ACC112 (cell line): Measurements from ENCODE around the gene FNBP1L.

ENCODE experiments used
- H2AFZ ChIP-seq: fragments of 200-600 bp; sonication (generic); one replicate; pipeline ENCODE4 v1.6.0; 2017; ENCODE audit warnings: antibody characterized with exemption, low read length; ENCODE audit not compliant: unreplicated experiment
- H3K27ac ChIP-seq: fragments of 200-600 bp; sonication (generic); 2 replicates; pipeline ENCODE4 v1.5.1; 2014; ENCODE audit warnings: low read depth, mild to moderate bottlenecking, antibody characterized with exemption, low read length, moderate library complexity
- H3K27me3 ChIP-seq: fragments of 200-600 bp; sonication (generic); 2 replicates; pipeline ENCODE4 v1.6.1; 2014; ENCODE audit warnings: mild to moderate bottlenecking, antibody characterized with exemption, low read length, moderate library complexity, mixed read lengths; ENCODE audit not compliant: insufficient read depth
- H3K36me3 ChIP-seq: fragments of 200-600 bp; sonication (generic); 2 replicates; pipeline ENCODE4 v1.6.1; 2016; ENCODE audit warnings: mild to moderate bottlenecking, antibody characterized with exemption, low read length, moderate library complexity, mixed read lengths; ENCODE audit not compliant: insufficient read depth
- H3K4me1 ChIP-seq: fragments of 200-600 bp; sonication (generic); one replicate; pipeline ENCODE4 v1.6.1; 2016; ENCODE audit warnings: low read length, mixed read lengths; ENCODE audit not compliant: insufficient read depth, unreplicated experiment, control insufficient read depth
- H3K4me3 ChIP-seq: fragments of 200-600 bp; sonication (generic); 2 replicates; pipeline ENCODE4 v1.5.1; 2014; ENCODE audit warnings: mild to moderate bottlenecking, low read depth, low read length
- H3K79me2 ChIP-seq: fragments of 200-600 bp; sonication (generic); one replicate; pipeline ENCODE4 v1.6.0; 2016; ENCODE audit warnings: low read length; ENCODE audit not compliant: control insufficient read depth, unreplicated experiment, insufficient read depth

FNBP1L gene

DNA sequence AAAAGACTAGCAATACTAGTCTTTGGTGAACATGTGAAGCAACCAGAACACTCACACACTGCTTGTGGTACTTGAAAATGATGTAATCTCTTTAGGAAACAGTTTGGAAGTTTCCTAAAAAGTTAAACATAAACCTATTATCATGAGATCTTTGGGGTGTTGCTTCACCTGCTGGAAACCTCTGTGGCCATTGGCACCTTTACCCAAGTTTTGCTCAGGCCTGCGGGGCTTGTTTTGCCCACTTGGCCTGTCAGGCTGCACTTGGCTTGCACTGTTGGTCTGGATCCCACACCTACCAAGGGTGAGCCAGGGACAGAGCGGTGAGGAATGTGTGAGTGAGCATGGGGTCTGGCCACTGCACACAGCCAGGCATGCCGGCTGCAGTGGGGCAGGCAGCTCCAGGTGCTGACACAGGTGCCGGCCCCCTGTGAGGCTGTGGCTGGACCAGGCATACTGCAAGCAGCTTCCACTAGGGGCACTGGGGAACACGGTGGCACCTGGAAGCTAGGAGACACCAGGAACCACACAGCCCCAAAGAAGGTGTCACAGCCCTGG is 14.4 kb upstream of the FNBP1L start:
- no peak overlapping the region for H3K4me3 ChIP-seq
- H3K36me3 ChIP-seq = no peaks in the 10 kb centered on the region
- no peaks in the 10 kb centered on the region for H3K79me2 ChIP-seq
- no peak overlapping the region for H3K27ac ChIP-seq
- no peaks in the 10 kb centered on the region for H3K4me1 ChIP-seq
- no peak overlapping the region for H2AFZ ChIP-seq
- peaks cover 4% of the 10 kb centered on the region; the same call in 1 of the 2 replicates for H3K27me3 ChIP-seq

DNA sequence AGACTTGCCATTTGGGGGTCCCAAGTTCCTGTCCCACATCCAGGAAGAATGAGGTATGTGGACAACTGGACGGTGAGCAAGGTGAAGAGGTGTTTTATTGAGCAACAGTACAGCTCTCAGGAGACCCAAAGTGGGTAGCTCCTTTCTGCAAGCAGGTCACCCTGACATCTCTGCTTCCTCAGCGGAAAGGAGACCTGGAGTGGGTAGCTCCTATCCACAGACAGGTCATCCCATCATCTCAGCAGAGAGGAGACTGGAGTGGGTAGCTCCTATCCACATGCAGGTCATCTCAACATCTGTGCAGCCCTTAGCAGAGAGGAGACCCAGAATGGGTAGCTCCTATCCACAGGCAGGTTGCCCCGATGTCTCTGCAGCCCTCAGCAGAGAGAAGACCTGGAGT is 13.8 kb upstream of the FNBP1L start:
- Histone ChIP-seq H3K27ac (no peak overlapping the region), H3K4me1 (no peaks in the 10 kb centered on the region)

DNA sequence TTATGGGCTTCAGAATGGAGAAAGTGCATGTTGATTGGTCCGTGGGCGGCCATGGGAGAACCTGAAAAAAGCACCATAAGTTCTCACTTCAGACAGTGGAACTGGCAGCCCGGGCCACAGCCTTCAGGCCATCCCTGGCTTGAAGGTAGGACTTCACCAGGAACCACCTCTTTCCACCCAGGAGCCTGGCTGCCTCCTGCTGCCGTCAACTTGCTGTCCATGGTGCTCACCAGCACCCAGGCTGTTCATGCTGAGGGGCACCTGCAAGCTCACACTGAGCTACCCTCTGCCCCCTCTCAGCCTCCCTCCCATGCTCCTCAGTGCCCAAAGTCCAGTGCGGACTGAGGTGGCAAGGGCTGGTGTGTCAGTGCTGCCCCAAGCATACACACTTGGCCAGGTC is 12.9 kb upstream of the FNBP1L start:
- Histone ChIP-seq H3K4me1 (no peaks in the 10 kb centered on the region), H3K79me2 (no peaks in the 10 kb centered on the region), H3K27me3 (peaks cover 4% of the 10 kb centered on the region; the same call in 1 of the 2 replicates), H3K4me3 (no peak overlapping the region), H3K36me3 (no peaks in the 10 kb centered on the region), H3K27ac (no peak overlapping the region), H2AFZ (no peak overlapping the region)

More for the DNA sequence above, 13.8 kb upstream of the FNBP1L start:
- H2AFZ ChIP-seq = no peak overlapping the region
- H3K27me3 ChIP-seq = peaks cover 4% of the 10 kb centered on the region; the same call in 1 of the 2 replicates
- H3K79me2 ChIP-seq = no peaks in the 10 kb centered on the region
- H3K4me3 ChIP-seq = no peak overlapping the region
- H3K36me3 ChIP-seq = no peaks in the 10 kb centered on the region

DNA sequence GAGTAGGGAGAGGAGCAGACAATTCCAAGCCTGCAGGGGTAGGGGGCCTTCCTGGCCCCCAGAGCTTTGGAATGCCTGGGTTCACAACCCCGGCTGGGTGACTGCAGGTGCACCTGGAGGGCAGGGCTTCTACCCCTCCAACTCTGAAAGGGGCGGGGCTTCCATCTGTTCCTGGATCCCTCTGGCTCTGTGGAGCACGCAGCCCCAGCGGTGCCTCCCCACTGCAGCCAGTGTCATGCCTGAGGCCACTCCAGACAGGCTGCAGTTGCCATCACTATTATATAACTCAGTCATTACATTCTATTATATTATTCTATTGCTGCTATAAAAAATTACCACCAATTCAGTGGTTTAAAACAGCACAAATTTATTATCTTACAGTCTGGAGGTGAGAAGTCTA is 12.5 kb upstream of the FNBP1L start:
- H2AFZ ChIP-seq = no peak overlapping the region
- no peaks in the 10 kb centered on the region for H3K79me2 ChIP-seq
- H3K4me1 ChIP-seq = no peaks in the 10 kb centered on the region
- no peaks in the 10 kb centered on the region for H3K36me3 ChIP-seq
- H3K27me3 ChIP-seq = peaks cover 4% of the 10 kb centered on the region; the same call in 1 of the 2 replicates
- H3K4me3 ChIP-seq = no peak overlapping the region
- no peak overlapping the region for H3K27ac ChIP-seq

DNA sequence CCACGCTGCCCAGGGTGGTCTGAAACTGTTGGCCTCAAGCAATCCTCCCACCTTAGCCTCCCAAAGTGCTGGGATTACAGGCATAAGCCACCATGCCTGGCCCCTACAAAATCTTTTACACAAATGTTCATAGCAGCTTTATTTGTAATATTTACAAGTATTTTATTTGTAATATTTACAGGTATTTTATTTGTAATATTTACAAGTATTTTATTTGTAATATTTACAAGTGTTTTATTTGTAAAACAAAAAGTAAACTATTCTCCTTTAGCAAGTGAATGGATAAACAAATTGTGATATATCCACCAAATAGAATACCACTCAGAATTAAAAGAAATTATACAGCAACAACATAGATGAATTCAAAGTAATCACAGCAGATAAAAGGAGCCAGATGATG is 11.4 kb upstream of the FNBP1L start:
- no peak overlapping the region for H2AFZ ChIP-seq
- no peaks in the 10 kb centered on the region for H3K36me3 ChIP-seq
- H3K4me3 ChIP-seq = no peak overlapping the region
- H3K4me1 ChIP-seq = no peaks in the 10 kb centered on the region
- H3K27me3 ChIP-seq = peaks cover 4% of the 10 kb centered on the region; the same call in 1 of the 2 replicates
- H3K79me2 ChIP-seq = no peaks in the 10 kb centered on the region
- no peak overlapping the region for H3K27ac ChIP-seq

DNA sequence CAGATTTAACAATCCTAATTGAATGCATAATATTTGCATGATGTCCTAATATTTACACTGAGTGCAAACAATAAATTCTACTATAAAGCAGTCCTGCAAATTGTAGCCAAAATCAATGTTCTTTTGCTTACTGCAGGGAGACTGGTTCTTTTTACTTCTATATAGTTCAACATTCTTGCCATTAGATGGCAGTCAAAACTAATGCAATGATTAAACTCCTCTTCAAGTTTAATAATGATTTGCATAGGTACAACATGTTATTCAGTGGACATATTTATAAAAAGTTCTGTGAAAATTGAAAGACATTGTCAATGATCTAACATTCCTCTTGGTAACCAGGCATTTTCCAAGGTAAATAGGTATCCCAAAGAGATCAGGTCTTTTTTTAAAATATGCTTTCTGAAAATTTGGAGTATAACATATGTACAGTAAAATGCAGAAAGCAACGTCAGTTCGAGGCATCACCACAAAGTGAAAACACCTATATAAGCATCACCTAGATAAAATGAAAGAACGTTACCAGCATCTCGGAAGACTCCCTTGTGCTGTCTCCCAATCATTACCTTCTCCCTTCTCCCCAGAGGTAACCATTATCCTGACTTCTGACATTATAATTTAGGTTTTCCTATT is 9.8 kb upstream of the FNBP1L start:
- Histone ChIP-seq H2AFZ (peak overlapping the region; percentile 86), H3K27me3 (peaks cover 4% of the 10 kb centered on the region; the same call in 1 of the 2 replicates), H3K4me3 (peak overlapping the region; percentile 53), H3K4me1 (no peaks in the 10 kb centered on the region), H3K79me2 (no peaks in the 10 kb centered on the region), H3K36me3 (no peaks in the 10 kb centered on the region), H3K27ac (no peak overlapping the region)

DNA sequence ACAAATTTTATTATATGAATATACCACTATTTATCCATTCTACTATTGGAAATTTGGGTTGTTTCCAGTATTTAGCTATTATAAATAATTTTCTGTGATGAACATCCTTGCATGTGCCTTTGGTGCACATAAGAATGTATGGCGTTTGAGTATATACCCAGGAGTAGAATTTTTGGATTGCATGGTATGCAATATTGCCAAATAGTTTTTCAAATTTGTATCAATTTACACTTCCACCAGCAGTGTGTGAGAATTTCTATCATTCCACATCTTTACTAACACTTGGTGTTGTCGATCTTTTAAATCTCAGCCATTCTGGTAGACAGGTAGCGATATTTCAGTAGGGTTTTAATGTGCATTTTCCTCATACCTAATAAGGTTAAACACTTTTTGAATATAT is 9.2 kb upstream of the FNBP1L start:
- Histone ChIP-seq H3K36me3 (no peaks in the 10 kb centered on the region), H3K4me1 (no peaks in the 10 kb centered on the region), H3K4me3 (no peak overlapping the region), H3K27ac (no peak overlapping the region), H2AFZ (no peak overlapping the region), H3K79me2 (no peaks in the 10 kb centered on the region), H3K27me3 (peaks cover 4% of the 10 kb centered on the region; the same call in 1 of the 2 replicates)

DNA sequence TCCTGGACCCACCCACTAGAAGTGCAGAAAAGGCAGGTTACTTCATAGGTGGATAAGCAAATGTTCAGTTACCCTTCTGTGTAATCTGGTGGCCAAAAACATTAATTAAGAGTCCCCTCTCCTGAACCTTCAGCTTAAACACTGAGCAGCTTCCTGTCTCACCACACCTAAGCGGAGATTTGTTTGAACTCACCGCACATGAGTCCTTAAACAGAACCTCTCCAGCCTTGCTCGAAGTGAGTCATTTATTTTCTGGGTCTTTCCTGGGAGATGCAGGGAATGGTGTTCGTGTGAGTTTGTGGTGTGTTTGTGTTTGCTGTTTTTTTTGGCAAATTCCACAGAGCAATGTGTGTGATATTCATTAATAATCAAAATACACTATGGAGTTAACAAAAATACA is 7.6 kb upstream of the FNBP1L start:
- no peak overlapping the region for H3K4me3 ChIP-seq
- H2AFZ ChIP-seq = no peak overlapping the region
- H3K36me3 ChIP-seq = no peaks in the 10 kb centered on the region
- no peaks in the 10 kb centered on the region for H3K79me2 ChIP-seq
- no peaks in the 10 kb centered on the region for H3K27me3 ChIP-seq
- H3K4me1 ChIP-seq = no peaks in the 10 kb centered on the region
- no peak overlapping the region for H3K27ac ChIP-seq

DNA sequence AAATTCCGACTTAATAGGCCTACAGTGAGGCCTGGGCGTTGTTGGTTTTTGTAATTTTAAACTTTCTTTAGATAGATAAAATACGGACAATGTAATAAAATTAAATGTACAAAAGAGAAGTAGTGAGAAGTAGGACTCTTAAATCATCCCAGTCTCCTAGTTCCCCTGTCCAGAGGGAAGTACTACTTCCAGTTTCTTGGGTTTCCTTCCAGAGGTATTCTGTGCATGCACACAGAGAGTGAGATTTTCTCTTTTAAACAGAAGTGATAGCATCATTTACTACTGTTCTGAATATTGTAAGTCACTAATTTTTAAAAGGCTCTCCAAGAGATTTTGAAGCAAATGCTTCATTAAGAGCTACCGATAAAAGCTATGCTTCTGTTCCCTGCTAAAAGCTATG is 7.2 kb upstream of the FNBP1L start:
- no peaks in the 10 kb centered on the region for H3K4me1 ChIP-seq
- H3K27ac ChIP-seq = no peak overlapping the region
- H3K4me3 ChIP-seq = no peak overlapping the region
- no peaks in the 10 kb centered on the region for H3K27me3 ChIP-seq
- no peaks in the 10 kb centered on the region for H3K79me2 ChIP-seq
- H2AFZ ChIP-seq = no peak overlapping the region
- no peaks in the 10 kb centered on the region for H3K36me3 ChIP-seq

DNA sequence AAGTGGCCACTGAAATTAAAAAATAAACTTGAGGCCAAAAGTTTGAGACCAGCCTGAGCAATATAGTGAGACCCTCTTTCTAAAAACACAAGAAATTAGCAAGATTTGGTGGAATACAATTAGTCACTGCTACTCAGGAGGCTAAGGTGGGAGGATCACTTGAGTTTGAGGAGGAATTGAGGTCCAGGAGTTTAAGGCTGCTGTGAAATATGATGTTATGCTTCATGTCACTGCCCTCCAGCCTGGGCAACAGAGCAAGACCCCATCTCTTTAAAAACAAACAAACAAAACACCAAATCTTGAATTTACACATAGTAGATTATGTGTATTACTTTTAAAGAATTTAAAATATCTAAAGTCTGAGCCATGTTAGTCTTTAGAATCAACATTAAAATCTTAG is 6.3 kb upstream of the FNBP1L start:
- H3K79me2 ChIP-seq = no peaks in the 10 kb centered on the region
- H3K27ac ChIP-seq = no peak overlapping the region
- no peaks in the 10 kb centered on the region for H3K27me3 ChIP-seq
- H3K4me1 ChIP-seq = no peaks in the 10 kb centered on the region
- H3K36me3 ChIP-seq = no peaks in the 10 kb centered on the region
- H3K4me3 ChIP-seq = no peak overlapping the region
- H2AFZ ChIP-seq = no peak overlapping the region

DNA sequence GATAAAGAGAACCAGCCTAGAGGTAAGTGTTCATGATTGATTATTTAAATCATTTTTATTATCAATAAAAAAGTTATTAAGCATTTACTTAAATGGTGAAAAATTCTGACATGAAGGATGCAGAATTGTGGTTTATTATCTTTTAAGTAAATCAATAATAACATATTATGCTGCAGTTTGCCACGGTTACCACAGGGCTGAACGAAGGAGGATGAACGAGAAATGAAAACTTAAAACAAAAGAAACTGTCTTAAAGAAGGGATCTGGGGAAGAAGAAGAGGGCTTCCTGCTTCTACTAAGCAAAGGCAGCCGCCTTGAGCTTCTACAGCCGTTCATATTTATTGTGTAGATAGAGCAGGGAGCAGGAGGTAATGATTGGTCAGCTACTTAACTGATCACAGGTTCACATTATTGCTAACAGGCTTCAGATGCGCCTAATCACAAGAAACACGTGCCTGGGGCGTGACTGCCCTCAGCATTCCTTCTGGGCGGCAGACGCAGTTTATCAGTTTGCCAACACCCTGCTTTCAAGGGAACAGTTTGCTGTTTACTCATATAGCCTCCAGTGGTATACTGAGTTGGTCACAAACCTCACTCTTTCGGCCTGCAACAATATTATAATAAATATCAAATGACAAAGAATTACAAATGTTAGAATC is 5.8 kb upstream of the FNBP1L start:
- H3K36me3 ChIP-seq = no peaks in the 10 kb centered on the region
- H3K27ac ChIP-seq = no peak overlapping the region
- H2AFZ ChIP-seq = no peak overlapping the region
- H3K27me3 ChIP-seq = no peaks in the 10 kb centered on the region
- no peaks in the 10 kb centered on the region for H3K4me1 ChIP-seq
- H3K4me3 ChIP-seq = no peak overlapping the region
- H3K79me2 ChIP-seq = no peaks in the 10 kb centered on the region
